Tibial nerve (tissue), 4 donors: Measurements from ENCODE around the gene CDC42BPB. TPM values are rescaled to one million over a fixed set of nuclear protein-coding genes. Genes with fewer than 3 reads are reported as not detected.
"Not testable (repeated sequence)": the region's sequence is repeated elsewhere in the genome, so short reads cannot be mapped to it uniquely, and the experiment has no call there.

Experiments used
- DNase-seq, 2 donors: peaks; one replicate each; pipeline ENCODE4 v3.0.0-alpha.2; 2019; ENCODE audit warnings: low spot score in 2 of 2
- H3K27ac ChIP-seq, 4 donors: fragments of 200-600 bp; sonication (generic) in 3 of 4; one replicate each; pipeline ENCODE4 v1.5.1; 2017 to 2019; ENCODE audit warnings: mild to moderate bottlenecking in 1 of 4
- H3K27me3 ChIP-seq, 2 donors: fragments of 200-600 bp; sonication (generic) in 1 of 2; one replicate each; pipeline versions ENCODE4 v1.5.1 to v1.6.0; 2017 to 2019
- H3K36me3 ChIP-seq, 3 donors: fragments of 200-600 bp; sonication (generic); one replicate each; pipeline ENCODE4 v1.5.1; 2018 to 2019
- H3K4me1 ChIP-seq, 4 donors: fragments of 200-600 bp; sonication (generic) in 3 of 4; one replicate each; pipeline ENCODE4 v1.5.1; 2017 to 2019
- H3K4me3 ChIP-seq, 4 donors: fragments of 200-600 bp; sonication (generic) in 3 of 4; one replicate each; pipeline ENCODE4 v1.5.1; 2017 to 2019; ENCODE audit warnings: mild to moderate bottlenecking in 1 of 4, moderate library complexity in 1 of 4
- H3K9me3 ChIP-seq, 4 donors: fragments of 200-600 bp; sonication (generic) in 3 of 4; one replicate each; pipeline ENCODE4 v1.5.1; 2017 to 2019
- CTCF ChIP-seq, 5 experiments: fragments of 200-600 bp in 3 of 5; fragments of 450-650 bp in 2 of 5; sonication (generic) in 3 of 5; IDR thresholded peaks; one replicate each; pipeline ENCODE4 v1.5.1; 2016 to 2019; ENCODE audit warnings: antibody characterized with exemption in 5 of 5, mild to moderate bottlenecking in 3 of 5, moderate library complexity in 2 of 5
- EP300 ChIP-seq, 2 donors: sonication (generic); formaldehyde crosslinking; IDR thresholded peaks; one replicate each; pipeline ENCODE4 v1.6.1; 2017; ENCODE audit warnings: antibody characterized with exemption in 2 of 2, mild to moderate bottlenecking in 1 of 2
- POLR2A ChIP-seq, 2 donors: fragments of 450-650 bp; IDR thresholded peaks; one replicate each; pipeline ENCODE4 v1.6.1; 2017; ENCODE audit warnings: antibody characterized with exemption in 2 of 2, mild to moderate bottlenecking in 2 of 2, moderate library complexity in 2 of 2
- WGBS, 2 donors: methylation state at CpG; one replicate each; pipeline ENCODE4 v1.1.5; 2018; 5-methylcytosine and 5-hydroxymethylcytosine counted together
- total RNA-seq, 4 donors: library from RNA; depleted of rRNA; stranded (reverse); fragments of >200 nt; gene quantifications; one replicate each; pipeline ENCODE4 v1.1.0, GENCODE V29; 2016

CDC42BPB gene
- total RNA-seq, 4 donors from 2014 or later: 115 to 172 (median 134) TPM

GRCh38 chr14:103057028-103057371 lies 349 bp downstream of the CDC42BPB start:
- H3K27ac ChIP-seq: peak overlapping the region; percentile 76 to 96 (median 86)
- H3K4me1 ChIP-seq: peaks cover 0 to 60% (median 29%) of the 10 kb centered on the region in 4 donors
- DNase-seq: no peak
- no peaks in the 10 kb centered on the region for H3K27me3 ChIP-seq
- H3K4me3 ChIP-seq: peak overlapping the region; percentile 63 to 99 (median 94)
- WGBS, 2 donors: 0% methylated on average over 7 of the region's 53 CpGs; no CpG with 5 or more reads in 1 of the 2 donors
- no peaks in the 10 kb centered on the region for H3K36me3 ChIP-seq
- H3K9me3 ChIP-seq: no peaks in the 10 kb centered on the region
- TF ChIP-seq POLR2A (IDR thresholded peaks at IDR 0.05): no peak
- no peak for TF ChIP-seq EP300 (IDR thresholded peaks at IDR 0.05)
- no peak for TF ChIP-seq CTCF (IDR thresholded peaks at IDR 0.05)

DNA sequence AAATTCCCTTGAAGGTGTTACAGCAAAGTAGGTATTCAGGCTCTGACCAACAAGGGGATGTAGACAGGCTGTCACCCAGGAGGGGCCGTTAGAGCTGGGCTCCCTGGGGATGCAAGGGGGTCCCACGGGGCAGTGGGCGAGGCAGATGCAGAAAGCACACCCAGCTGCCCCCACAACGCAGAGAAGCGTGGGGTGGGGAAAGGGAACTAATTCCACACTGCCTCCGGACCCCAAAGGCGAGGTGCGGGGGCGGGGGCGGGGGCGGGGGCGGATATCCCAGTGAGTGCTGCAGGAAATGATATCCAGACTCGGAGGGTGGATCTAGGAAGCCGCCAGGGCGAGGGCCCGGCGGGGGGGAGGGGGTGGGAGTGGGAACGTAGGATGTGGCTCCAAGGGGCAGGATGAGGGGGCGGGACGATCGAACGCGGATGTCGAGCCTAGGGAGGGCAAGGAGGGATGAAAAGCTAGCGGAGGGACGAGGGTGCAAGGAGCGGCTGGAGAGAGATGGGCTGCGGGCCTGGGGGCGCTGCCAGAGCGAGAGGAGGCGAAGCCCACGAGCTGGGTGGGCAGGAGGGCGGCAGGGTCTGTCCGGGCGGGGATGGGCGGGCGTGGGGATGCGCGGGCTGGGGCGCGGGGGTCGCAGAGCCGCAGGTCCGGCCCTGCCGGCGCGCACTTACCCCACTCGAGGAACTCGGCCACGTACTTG lies 874 bp downstream of the CDC42BPB start:
- TF ChIP-seq EP300 (IDR thresholded peaks at IDR 0.05) (no peak), CTCF (IDR thresholded peaks at IDR 0.05) (no peak), POLR2A (IDR thresholded peaks at IDR 0.05) (no peak)
- Histone ChIP-seq H3K9me3 (no peaks in the 10 kb centered on the region), H3K4me3 (peak overlapping the region; percentile 63 to 99 (median 94)), H3K4me1 (peaks cover 0 to 64% (median 30%) of the 10 kb centered on the region in 4 donors), H3K27me3 (no peaks in the 10 kb centered on the region), H3K36me3 (no peaks in the 10 kb centered on the region), H3K27ac (peak overlapping the region; percentile 76 to 96 (median 86))
- peak in 1 of 2 donors; percentile 41 for DNase-seq
- 1% methylated on average over 33 to 47 of the region's 50 CpGs for WGBS, 2 donors

DNA sequence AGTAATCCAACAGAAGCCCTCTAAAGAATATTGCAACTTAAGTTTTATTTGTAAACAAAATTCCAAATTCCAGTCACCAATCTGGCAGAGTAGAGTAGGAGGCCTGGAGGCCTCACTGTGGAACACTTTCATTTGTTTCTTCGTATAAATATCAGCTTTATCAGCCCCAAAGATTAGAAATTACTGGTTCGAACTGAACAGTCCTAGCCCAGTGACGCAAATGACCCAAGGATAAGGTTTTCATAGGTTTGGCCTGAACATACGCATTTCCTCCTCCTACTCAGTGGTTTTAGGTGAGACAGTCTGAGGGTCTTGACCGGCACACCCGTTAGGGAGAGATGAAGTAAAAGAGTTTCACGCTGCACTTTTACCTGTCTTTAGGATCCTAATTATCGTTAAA lies 1.7 kb downstream of the CDC42BPB start:
- TF ChIP-seq POLR2A (IDR thresholded peaks at IDR 0.05): no peak
- Histone ChIP-seq H3K27me3 (no peaks in the 10 kb centered on the region), H3K4me1 (peaks cover 0 to 64% (median 34%) of the 10 kb centered on the region in 4 donors), H3K9me3 (no peaks in the 10 kb centered on the region), H3K36me3 (no peaks in the 10 kb centered on the region), H3K4me3 (peak overlapping the region; percentile 63 to 99 (median 94)), H3K27ac (peak overlapping the region; percentile 76 to 96 (median 86))
- DNase-seq: no peak
- 40 to 41% methylated on average over 8 of the region's 8 CpGs for WGBS, 2 donors

GRCh38 chr14:103052407-103052806 lies 4.9 kb downstream of the CDC42BPB start:
- no peak for DNase-seq
- no peaks in the 10 kb centered on the region for H3K27me3 ChIP-seq
- H3K4me3 ChIP-seq: no peak overlapping the region
- WGBS, 2 donors: 83 to 90% methylated on average over 10 of the region's 10 CpGs
- TF ChIP-seq EP300 (IDR thresholded peaks at IDR 0.05): no peak
- no peak for TF ChIP-seq CTCF (IDR thresholded peaks at IDR 0.05)
- no peak for TF ChIP-seq POLR2A (IDR thresholded peaks at IDR 0.05)
- H3K36me3 ChIP-seq: no peaks in the 10 kb centered on the region
- H3K27ac ChIP-seq: no peak overlapping the region
- no peaks in the 10 kb centered on the region for H3K9me3 ChIP-seq
- peaks cover 0 to 58% (median 26%) of the 10 kb centered on the region in 4 donors for H3K4me1 ChIP-seq

- Histone ChIP-seq H3K9me3 (no peaks in the 10 kb centered on the region), H3K4me1 (peaks cover 0 to 68% (median 25%) of the 10 kb centered on the region in 4 donors), H3K27me3 (no peaks in the 10 kb centered on the region), H3K4me3 (no peak overlapping the region), H3K36me3 (peaks cover 0 to 7% (median 0%) of the 10 kb centered on the region in 3 donors), H3K27ac (no peak overlapping the region)
- 68 to 71% methylated on average over 5 of the region's 5 CpGs for WGBS, 2 donors
- DNase-seq: no peak
- TF ChIP-seq CTCF (IDR thresholded peaks at IDR 0.05): no peak
- no peak for TF ChIP-seq EP300 (IDR thresholded peaks at IDR 0.05)
- TF ChIP-seq POLR2A (IDR thresholded peaks at IDR 0.05): no peak
Measured at GRCh38 chr14:103050935-103051334, 6.4 kb downstream of the CDC42BPB start.

DNA sequence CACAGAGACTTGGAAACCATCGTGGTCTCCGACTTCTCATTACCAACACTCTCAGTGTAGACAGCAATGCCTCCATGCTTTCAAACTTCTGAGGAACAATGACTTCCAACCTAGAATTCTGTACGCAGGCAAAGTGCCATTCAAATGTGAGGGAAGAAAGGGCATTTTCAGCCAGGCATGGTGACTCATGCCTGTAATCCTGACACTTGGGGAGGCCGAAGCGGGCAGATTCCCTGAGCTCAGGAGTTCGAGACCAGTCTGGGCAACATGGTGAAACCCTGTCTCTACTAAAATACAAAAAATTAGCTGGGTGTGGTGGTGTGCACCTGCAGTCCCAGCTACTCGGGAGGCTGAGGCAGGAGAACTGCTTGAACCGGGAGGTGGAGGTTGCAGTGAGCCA lies 9.9 kb downstream of the CDC42BPB start:
- not testable (repeated sequence) for H3K27ac ChIP-seq, DNase-seq, H3K9me3 ChIP-seq, H3K4me3 ChIP-seq, H3K27me3 ChIP-seq
- Histone ChIP-seq H3K4me1 (peaks cover 0 to 63% (median 12%) of the 10 kb centered on the region in 4 donors), H3K36me3 (peaks cover 0 to 12% (median 0%) of the 10 kb centered on the region in 3 donors)
- WGBS, 2 donors: 81 to 93% methylated on average over 8 of the region's 8 CpGs
